Measurements from ENCODE around the gene ZNF397. TPM values are rescaled to one million over a fixed set of nuclear protein-coding genes. Genes with fewer than 3 reads are reported as not detected.

Gene ZNF397
- total and polyA plus RNA-seq, 2 of the 13 experiments (the other 11 are each of a cell fraction or from before 2014, with no cell fraction given) = 4.7 to 9.4 TPM

- Histone ChIP-seq H3K27ac (ENCODE audit: extremely low read length, insufficient read depth, low read length) (no peak overlapping the region), H3K36me3 (replicated peaks in 1 of 2; ENCODE audit: control insufficient read depth in 1 of 2, insufficient read depth in 2 of 2, low read length in 2 of 2) (no peaks in the 10 kb centered on the region), H3K9me3 (ENCODE audit: low read length) (no peaks in the 10 kb centered on the region), H3K27me3 (ENCODE audit: control insufficient read depth in 1 of 2, insufficient read depth in 2 of 2, low read length in 2 of 2) (no peaks in the 10 kb centered on the region), H4K20me1 (ENCODE audit: insufficient read depth, low read length) (no peaks in the 10 kb centered on the region), H3K4me3 (replicated peaks in 1 of 3; ENCODE audit: insufficient read depth in 1 of 3, low read depth in 2 of 3, low read length in 3 of 3) (no peak overlapping the region), H2AFZ (ENCODE audit: low read length) (no peak overlapping the region), H3K9ac (ENCODE audit: insufficient read depth, low read depth, low read length) (no peak overlapping the region), H3K79me2 (ENCODE audit: insufficient read depth, low read length) (no peaks in the 10 kb centered on the region), H3K4me2 (ENCODE audit: low read depth, low read length) (peak overlapping the region; percentile 41; the same call in 1 of the 2 replicates), H3K4me1 (ENCODE audit: insufficient read depth, low read length) (peaks cover 10% of the 10 kb centered on the region; the same call in 1 of the 2 replicates)
- POLR2A ChIA-PET = no interaction called here
- no TSS peak for BruUV-seq (replicated peaks)
- DNase-seq (ENCODE audit: low spot score) (no peak), FAIRE-seq (no peak), ATAC-seq (no peak)
- CTCF ChIA-PET (ENCODE audit: low intra/inter-chr PET ratio, low total read pairs) = no interaction called here
- intact Hi-C loops (cut with micrococcal nuclease; ENCODE audit: unreplicated experiment) (loop anchor here (2.0 kb wide), 1 partner anchor 22 kb away; no protein-coding TSS in a partner anchor), in situ Hi-C loops (cut with HindIII; ENCODE audit: extremely low pct_ligation_motif_present, low pct_unique_long_range_greater_than_20kb) (no loop called here)
- TF ChIP-seq NFATC3 (CRISPR knock-in tag; IDR thresholded peaks at IDR 0.05) = no peak
- 14% methylated on average over 4 of the region's 4 CpGs for WGBS (ENCODE audit: low lambda C conversion rate)
These were observed 48.4 kb upstream of the ZNF397 start for GRCh38 chr18:35192415-35192814.

- POLR2A ChIA-PET = no interaction called here
- H3K36me3 ChIP-seq (replicated peaks in 1 of 2; ENCODE audit: control insufficient read depth in 1 of 2, insufficient read depth in 2 of 2, low read length in 2 of 2) = no peaks in the 10 kb centered on the region
- ATAC-seq (peak; percentile 56; the same call in 2 of the 3 replicates), FAIRE-seq (no peak), DNase-seq (ENCODE audit: low spot score) (no peak)
- H3K27ac ChIP-seq (ENCODE audit: extremely low read length, insufficient read depth, low read length) = no peak overlapping the region
- no peak overlapping the region for H3K9ac ChIP-seq (ENCODE audit: insufficient read depth, low read depth, low read length)
- H3K4me3 ChIP-seq (replicated peaks in 1 of 3; ENCODE audit: insufficient read depth in 1 of 3, low read depth in 2 of 3, low read length in 3 of 3) = no peak overlapping the region
- 0% methylated on average over 1 of the region's 1 CpG for WGBS (ENCODE audit: low lambda C conversion rate)
- no peaks in the 10 kb centered on the region; a peak in 1 of 5 replicates for H3K27me3 ChIP-seq (ENCODE audit: control insufficient read depth in 1 of 2, insufficient read depth in 2 of 2, low read length in 2 of 2)
- CTCF ChIA-PET (ENCODE audit: low intra/inter-chr PET ratio, low total read pairs) = no interaction called here
- no peaks in the 10 kb centered on the region for H3K9me3 ChIP-seq (ENCODE audit: low read length)
- intact Hi-C loops (cut with micrococcal nuclease; ENCODE audit: unreplicated experiment) (loop anchor here (2.0 kb wide), 1 partner anchor 23 kb away; no protein-coding TSS in a partner anchor), in situ Hi-C loops (cut with HindIII; ENCODE audit: extremely low pct_ligation_motif_present, low pct_unique_long_range_greater_than_20kb) (no loop called here)
- TF ChIP-seq NFE2L2 (IDR thresholded peaks at IDR 0.05; ENCODE audit: low read length) = 0 out of 2 replicates have a peak, but pooled peaks have one; percentile 8
- TF ChIP-seq, protein P1, sequence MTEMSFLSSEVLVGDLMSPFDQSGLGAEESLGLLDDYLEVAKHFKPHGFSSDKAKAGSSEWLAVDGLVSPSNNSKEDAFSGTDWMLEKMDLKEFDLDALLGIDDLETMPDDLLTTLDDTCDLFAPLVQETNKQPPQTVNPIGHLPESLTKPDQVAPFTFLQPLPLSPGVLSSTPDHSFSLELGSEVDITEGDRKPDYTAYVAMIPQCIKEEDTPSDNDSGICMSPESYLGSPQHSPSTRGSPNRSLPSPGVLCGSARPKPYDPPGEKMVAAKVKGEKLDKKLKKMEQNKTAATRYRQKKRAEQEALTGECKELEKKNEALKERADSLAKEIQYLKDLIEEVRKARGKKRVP (CRISPR knock-in tag; IDR thresholded peaks at IDR 0.05) = no peak
- BruUV-seq (replicated peaks) = no TSS peak
- no peak overlapping the region for H2AFZ ChIP-seq (ENCODE audit: low read length)
- peaks cover 10% of the 10 kb centered on the region; the same call in 1 of the 2 replicates for H3K4me1 ChIP-seq (ENCODE audit: insufficient read depth, low read length)
- H4K20me1 ChIP-seq (ENCODE audit: insufficient read depth, low read length) = no peaks in the 10 kb centered on the region
- H3K79me2 ChIP-seq (ENCODE audit: insufficient read depth, low read length) = no peaks in the 10 kb centered on the region
- H3K4me2 ChIP-seq (ENCODE audit: low read depth, low read length) = no peak overlapping the region
These were observed 47.5 kb upstream of the ZNF397 start for GRCh38 chr18:35193316-35193715.

All from HepG2 (cell line).